ENCODE measurements around the gene PGR.

PGR gene

DNA sequence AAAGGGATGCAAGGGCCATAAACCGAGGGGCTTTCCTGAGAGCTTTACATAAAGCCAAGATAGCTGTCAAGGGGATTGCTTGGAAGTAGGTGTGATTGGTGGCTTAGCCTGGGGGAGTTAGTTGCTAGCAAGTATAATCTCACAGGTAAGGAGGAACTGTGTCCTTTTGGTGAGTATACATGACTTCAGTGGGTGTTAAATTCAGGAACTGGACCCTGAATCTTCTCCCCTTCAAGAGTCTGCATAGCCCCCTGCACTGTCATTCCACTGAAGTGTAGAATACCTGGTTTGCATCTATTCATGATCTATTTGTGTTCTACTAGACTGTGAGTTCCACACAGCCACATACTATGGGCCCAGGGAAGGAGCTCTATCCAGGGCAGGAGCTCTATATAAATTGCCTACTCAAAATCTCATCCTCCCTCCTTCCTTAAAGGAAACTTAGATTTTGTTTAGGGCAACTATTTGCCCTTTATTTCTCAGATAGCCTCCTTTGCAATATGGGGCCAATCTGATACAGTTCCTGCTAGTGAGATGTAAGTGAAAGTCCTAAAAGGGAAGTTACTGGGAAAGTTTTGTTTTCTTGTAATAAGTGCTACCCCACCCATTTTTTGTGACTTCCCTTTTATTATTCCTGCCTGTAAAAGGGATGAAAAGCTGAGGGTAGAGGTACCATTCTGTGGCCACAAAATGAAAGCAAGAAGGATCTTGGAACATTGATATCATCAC is 120.5 kb downstream of the PGR start:
- DNase-seq, result no peak

GRCh38 chr11:101003468-101003867 is 126.1 kb downstream of the PGR start:
- DNase-seq, result no peak

- no peak for DNase-seq
These were observed 129.9 kb downstream of the PGR start for GRCh38 chr11:100999756-101000155.

GRCh38 chr11:100994966-100995365 is 134.6 kb downstream of the PGR start:
- DNase-seq, result no peak

GRCh38 chr11:100991541-100991940 is 138.1 kb downstream of the PGR start:
- DNase-seq, result no peak

GRCh38 chr11:100990931-100991330 is 138.7 kb downstream of the PGR start:
- no peak for DNase-seq

GRCh38 chr11:100984668-100985067 is 144.9 kb downstream of the PGR start:
- DNase-seq, result no peak

DNA sequence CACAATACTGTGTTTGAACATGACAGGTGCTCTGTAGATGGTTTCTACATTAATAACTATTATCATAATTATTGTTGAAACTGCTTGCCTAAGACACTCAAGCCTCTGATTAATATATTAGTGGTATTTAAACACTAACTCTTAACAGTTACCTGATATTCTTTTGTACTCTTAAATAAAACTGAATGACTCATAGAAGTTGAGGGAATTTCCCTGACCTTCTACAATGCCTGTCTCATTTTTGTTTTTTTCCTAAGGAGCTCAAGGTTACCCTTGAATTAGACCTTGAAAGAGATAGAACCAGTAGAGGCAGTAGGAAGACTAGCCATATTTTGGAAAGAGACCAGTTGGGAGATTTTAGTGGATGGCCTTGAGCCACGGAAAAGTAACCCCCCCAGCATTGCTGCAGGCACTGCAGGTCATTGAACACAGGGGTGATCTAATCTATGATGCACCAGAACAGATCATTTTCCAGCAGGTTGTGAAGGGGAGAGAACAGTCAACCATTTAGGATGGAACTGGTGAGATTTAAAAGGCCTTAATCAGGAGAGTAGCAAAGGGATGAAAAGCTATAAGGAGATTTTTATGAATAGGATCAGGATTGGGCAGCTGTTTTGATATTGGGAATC is 148.3 kb downstream of the PGR start:
- no peak for DNase-seq

- no peak for DNase-seq
These were observed 149.5 kb downstream of the PGR start for GRCh38 chr11:100980156-100980555.
